GM12865 (cell line): ENCODE measurements around the gene RDM1.

Experiments used
- DNase-seq: peaks from one replicate; pipeline ENCODE4 v3.0.0; 2010; ENCODE audit warnings: low read depth
- H3K4me3 ChIP-seq: 2 replicates; pipeline ENCODE4 v1.5.1; 2011; ENCODE audit warnings: mild to moderate bottlenecking, low read depth, low read length, control low read depth
- TF ChIP-seq, protein P1 (sequence below): IDR thresholded peaks from 2 replicates; pipeline ENCODE4 v1.5.1; 2011; ENCODE audit warnings: low read length, control low read depth, low read depth, inconsistent platforms; ENCODE audit not compliant: insufficient read depth; ENCODE audit errors: missing control alignments

The RDM1 gene

DNA sequence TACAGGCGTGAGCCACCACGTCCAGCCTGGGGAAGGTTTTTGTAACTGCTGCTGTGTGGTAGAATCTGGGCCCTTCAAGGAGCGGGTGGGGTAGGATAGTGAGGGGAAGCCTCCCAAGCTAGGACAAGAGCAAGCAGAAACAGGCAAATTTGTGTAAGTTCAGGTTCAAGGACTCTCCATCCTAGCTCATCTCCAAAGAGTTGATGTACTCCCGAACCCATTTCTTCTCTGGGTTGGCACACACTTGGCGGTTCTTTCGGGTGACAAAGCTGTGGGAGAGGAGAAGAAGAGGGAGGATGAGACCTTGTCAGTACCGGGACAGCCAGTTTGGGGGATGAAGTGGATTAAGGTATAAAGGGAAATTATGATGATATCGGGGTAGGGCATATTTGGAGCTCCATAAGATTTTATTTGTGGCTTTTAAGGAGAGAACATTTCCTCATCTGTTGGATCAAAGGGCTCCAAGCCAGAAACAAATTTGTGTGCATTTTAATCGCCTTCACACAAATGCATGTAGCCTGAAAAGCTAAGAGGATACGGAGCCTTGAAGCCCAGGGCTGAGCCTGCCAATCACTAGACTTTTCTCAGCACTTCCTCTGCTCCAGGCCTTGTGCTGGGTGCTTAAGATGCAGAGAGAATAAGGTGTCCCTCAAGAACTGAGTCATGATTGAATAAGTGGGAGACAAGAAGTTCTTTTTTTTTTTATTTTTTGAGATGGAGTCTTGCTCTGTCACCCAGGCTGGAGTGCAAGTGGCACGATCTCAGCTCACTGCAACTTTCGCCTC lies 58.2 kb downstream of the RDM1 start:
- TF ChIP-seq, protein P1, sequence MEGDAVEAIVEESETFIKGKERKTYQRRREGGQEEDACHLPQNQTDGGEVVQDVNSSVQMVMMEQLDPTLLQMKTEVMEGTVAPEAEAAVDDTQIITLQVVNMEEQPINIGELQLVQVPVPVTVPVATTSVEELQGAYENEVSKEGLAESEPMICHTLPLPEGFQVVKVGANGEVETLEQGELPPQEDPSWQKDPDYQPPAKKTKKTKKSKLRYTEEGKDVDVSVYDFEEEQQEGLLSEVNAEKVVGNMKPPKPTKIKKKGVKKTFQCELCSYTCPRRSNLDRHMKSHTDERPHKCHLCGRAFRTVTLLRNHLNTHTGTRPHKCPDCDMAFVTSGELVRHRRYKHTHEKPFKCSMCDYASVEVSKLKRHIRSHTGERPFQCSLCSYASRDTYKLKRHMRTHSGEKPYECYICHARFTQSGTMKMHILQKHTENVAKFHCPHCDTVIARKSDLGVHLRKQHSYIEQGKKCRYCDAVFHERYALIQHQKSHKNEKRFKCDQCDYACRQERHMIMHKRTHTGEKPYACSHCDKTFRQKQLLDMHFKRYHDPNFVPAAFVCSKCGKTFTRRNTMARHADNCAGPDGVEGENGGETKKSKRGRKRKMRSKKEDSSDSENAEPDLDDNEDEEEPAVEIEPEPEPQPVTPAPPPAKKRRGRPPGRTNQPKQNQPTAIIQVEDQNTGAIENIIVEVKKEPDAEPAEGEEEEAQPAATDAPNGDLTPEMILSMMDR: no peak
- H3K4me3 ChIP-seq: no peak overlapping the region
- DNase-seq: no peak

DNA sequence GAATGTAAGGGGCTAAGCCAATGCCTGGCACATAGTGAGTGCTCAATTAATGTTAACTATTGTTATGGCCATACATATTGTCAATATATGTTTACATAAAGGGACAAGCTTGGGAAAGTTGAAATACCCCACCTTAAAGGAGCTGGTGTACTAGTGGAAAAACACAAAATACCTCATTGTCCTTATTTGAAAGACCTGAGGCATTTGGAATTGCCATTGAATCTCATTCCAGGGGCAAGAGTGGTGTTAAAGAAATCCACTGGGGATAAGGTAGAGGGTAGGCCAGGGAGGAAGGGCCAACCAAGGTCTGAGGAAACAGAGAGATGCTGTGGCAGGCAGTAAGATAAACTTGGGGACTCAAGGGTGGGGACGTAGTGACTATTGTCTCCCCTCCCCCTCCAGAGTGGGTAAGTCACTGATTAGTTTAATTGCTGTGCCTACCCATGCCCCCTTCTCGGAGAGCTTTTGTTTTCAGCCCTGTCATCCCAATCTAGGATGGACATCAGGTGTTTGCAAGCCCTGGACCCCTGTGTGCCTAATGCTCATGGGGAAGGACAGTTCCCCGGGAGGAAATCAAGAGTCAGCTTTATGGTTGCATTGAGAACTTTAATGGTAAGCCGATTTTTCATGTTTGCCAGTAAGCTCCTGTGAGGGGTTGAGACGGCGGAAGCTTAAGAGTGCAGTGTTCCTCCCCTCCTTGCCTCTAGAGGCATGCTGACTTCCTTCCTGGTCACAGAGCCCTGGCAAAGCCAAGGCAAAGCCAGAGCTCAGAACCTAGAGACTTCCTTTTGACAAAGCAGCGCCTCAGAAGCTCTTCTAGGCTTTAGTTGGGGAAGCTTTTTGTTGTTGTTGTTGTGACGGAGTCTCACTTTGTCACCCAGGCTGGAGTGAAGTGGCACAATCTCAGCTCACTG lies 59.4 kb downstream of the RDM1 start:
- H3K4me3 ChIP-seq: no peak overlapping the region
- TF ChIP-seq, protein P1: no peak
- no peak for DNase-seq

DNA sequence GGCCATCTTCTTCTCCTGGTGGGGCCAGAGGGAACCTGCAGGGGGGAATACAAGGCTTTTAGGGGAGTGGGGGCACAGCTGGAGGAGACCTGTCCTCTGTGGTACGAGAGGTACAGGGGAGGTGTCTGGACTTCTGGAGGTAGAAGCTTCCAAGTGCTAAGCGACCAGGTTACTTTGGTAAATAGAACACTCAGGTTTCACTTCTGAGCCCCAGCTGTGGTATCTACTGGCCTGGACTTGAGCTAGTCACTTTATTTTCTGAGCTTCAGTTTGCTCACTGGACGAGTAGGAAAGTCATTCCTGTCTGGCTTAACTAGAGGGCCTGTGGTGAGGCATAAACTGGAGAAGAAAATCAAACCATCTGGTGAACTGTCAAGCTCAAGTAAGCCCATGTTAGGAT lies 61.8 kb downstream of the RDM1 start, which contains the start of gene HEATR9:
HEATR9 (minus strand) TSS at position 155 of the 400 bp plus-strand sequence; CDS start at position 6, 149 bp downstream.
- H3K4me3 ChIP-seq: no peak within 1 kb of the TSS
- TF ChIP-seq, protein P1: no peak
- no peak for DNase-seq
